PC-9 (cell line): ENCODE measurements around the gene ITK. TPM values are rescaled to one million over a fixed set of nuclear protein-coding genes. Genes with fewer than 3 reads are reported as not detected.
"Not testable (repeated sequence)": the region's sequence is repeated elsewhere in the genome, so short reads cannot be mapped to it uniquely, and the experiment has no call there.

Experiments used
- BruUV-seq: library from RNA; stranded (reverse); fragments of 400-500 nt; replicated peaks from 2 replicates; lab custom pipeline; 2021; lab: Mats Ljungman, UMichigan
- CTCF ChIA-PET: fragments of 300-600 bp; sonication (Branson Sonifier 250); formaldehyde crosslinking; loops from one replicate; lab custom pipeline; 2022; ENCODE audit warnings: antibody characterized with exemption; lab: Charles Lee
- POLR2A ChIA-PET: fragments of 300-600 bp; sonication (Branson Sonifier 250); formaldehyde crosslinking; loops from one replicate; lab custom pipeline; 2022; ENCODE audit warnings: antibody characterized with exemption; ENCODE audit not compliant: unreplicated experiment; lab: Charles Lee
- DNase-seq, 2 experiments: peaks; one replicate each; pipeline versions ENCODE4 v3.0.0 to v3.0.0-alpha.2; 2015 to 2022; ENCODE audit warnings: mixed read lengths in 1 of 2
- H2AFZ ChIP-seq: fragments of 200-600 bp; sonication (generic); 2 replicates; pipeline ENCODE4 v1.8.1; 2017; ENCODE audit warnings: antibody characterized with exemption
- H3F3A ChIP-seq: fragments of 200-600 bp; sonication (generic); 2 replicates; pipeline ENCODE4 v1.8.1; 2017; ENCODE audit warnings: antibody characterized with exemption, mild to moderate bottlenecking, low read depth; ENCODE audit not compliant: insufficient read depth
- H3K27ac ChIP-seq: fragments of 200-600 bp; sonication (generic); 2 replicates; pipeline ENCODE4 v1.6.1; 2016; ENCODE audit warnings: mixed run types
- H3K27me3 ChIP-seq: fragments of 200-600 bp; sonication (generic); 2 replicates; pipeline ENCODE4 v1.6.1; 2016; ENCODE audit warnings: low read depth, mixed run types; ENCODE audit not compliant: insufficient read depth
- H3K36me3 ChIP-seq: fragments of 200-600 bp; sonication (generic); 2 replicates; pipeline ENCODE4 v1.6.1; 2016; ENCODE audit warnings: low read depth, mixed run types
- H3K4me1 ChIP-seq: fragments of 200-600 bp; sonication (generic); replicated peaks from 2 replicates; pipeline ENCODE4 v1.6.1; 2016; ENCODE audit warnings: mixed run types; ENCODE audit not compliant: insufficient read depth
- H3K4me2 ChIP-seq: fragments of 200-600 bp; sonication (generic); 2 replicates; pipeline ENCODE4 v1.6.1; 2017; ENCODE audit warnings: mixed run types
- H3K4me3 ChIP-seq: fragments of 200-600 bp; sonication (generic); 2 replicates; pipeline ENCODE4 v1.6.1; 2016; ENCODE audit warnings: mixed run types
- H3K79me2 ChIP-seq: fragments of 200-600 bp; sonication (generic); 2 replicates; pipeline ENCODE4 v1.6.1; 2017; ENCODE audit warnings: low read depth, mixed run types
- H3K9me2 ChIP-seq: fragments of 200-600 bp; sonication (generic); 2 replicates; pipeline ENCODE4 v1.8.1; 2017; ENCODE audit warnings: mild to moderate bottlenecking; ENCODE audit not compliant: insufficient read depth
- H3K9me3 ChIP-seq: fragments of 200-600 bp; sonication (generic); 2 replicates; pipeline ENCODE4 v1.8.1; 2016; ENCODE audit warnings: low read depth; ENCODE audit not compliant: insufficient read depth
- H4K20me1 ChIP-seq: fragments of 200-600 bp; sonication (generic); 2 replicates; pipeline ENCODE4 v1.8.1; 2017; ENCODE audit not compliant: insufficient read depth
- CTCF ChIP-seq: fragments of 200-600 bp; sonication (generic); conservative IDR thresholded peaks from 2 replicates; pipeline ENCODE4 v1.6.1; 2017; ENCODE audit warnings: mixed run types, antibody characterized with exemption, mild to moderate bottlenecking, moderate library complexity
- EZH2 ChIP-seq: fragments of 200-600 bp; sonication (generic); IDR thresholded peaks from 2 replicates; pipeline ENCODE4 v1.8.0; 2017; ENCODE audit warnings: antibody characterized with exemption, low read depth
- intact Hi-C: fragments of 100-400 bp; cut with micrococcal nuclease; formaldehyde crosslinking; loops from one replicate; pipeline ENCODE4 v1.10.0; 2022; ENCODE audit not compliant: unreplicated experiment
- total RNA-seq: library from RNA; stranded (reverse); gene quantifications from 2 replicates; pipeline ENCODE4 v1.2.3, GENCODE V29; 2021

Gene ITK
- total RNA-seq, 1 experiment from 2014 or later: not detected

DNA sequence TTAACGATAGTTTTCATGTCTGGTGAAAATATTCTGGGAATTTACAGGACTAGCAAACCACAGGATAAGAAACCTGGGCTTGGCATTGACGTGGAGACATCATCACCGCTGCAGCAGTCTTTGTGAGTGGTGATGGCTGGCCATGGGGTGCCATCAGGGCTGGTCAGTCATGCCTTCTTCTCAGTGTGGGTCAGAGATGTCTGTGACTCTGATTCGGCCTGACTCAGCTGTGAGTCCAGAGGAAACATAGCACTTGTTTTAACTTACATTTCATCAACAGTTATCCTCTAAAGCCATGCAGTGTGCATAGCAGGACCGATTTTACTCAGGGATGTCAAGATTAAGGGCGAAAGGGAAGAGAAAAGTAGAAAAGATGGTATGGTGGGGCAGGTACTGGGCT, 52.1 kb downstream of the ITK start:
- Histone ChIP-seq H3K36me3 (no peaks in the 10 kb centered on the region), H3K9me2 (no peaks in the 10 kb centered on the region), H3F3A (no peaks in the 10 kb centered on the region), H3K79me2 (no peaks in the 10 kb centered on the region), H3K27ac (no peak overlapping the region), H4K20me1 (no peaks in the 10 kb centered on the region), H3K4me2 (no peak overlapping the region), H3K9me3 (no peaks in the 10 kb centered on the region), H3K4me1 (no peaks in the 10 kb centered on the region), H2AFZ (no peak overlapping the region), H3K27me3 (peaks cover 26% of the 10 kb centered on the region; the same call in 1 of the 2 replicates), H3K4me3 (no peak overlapping the region)
- DNase-seq: no peak
- POLR2A ChIA-PET: no interaction called here
- CTCF ChIA-PET: no interaction called here
- no TSS peak for BruUV-seq
- intact Hi-C loops: no loop called here
- no peak for TF ChIP-seq EZH2

DNA sequence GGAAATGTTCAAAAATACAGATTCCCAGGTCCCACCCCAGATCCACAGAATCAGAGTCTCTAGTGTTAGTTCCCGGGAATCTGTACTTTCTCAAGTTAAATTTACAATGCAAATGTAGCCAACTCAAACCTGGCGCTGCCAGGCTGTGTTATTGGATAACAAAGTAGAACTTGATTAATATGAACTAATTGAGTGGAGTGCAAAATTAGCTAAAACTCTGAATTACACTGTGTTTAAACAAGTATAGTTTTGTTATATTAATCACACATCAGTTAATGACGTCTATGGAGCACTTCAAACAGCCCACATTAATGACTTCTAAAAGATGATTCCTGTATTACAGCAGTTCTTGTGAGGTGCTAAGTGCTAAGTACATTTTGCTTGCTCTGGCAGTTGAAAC, 52.9 kb downstream of the ITK start:
- intact Hi-C loops: no loop called here
- ChIA-PET CTCF (no interaction called here), POLR2A (no interaction called here)
- no peak overlapping the region for H3K4me3 ChIP-seq
- H3K4me2 ChIP-seq: no peak overlapping the region
- H3K79me2 ChIP-seq: no peaks in the 10 kb centered on the region
- no peak overlapping the region for H2AFZ ChIP-seq
- H4K20me1 ChIP-seq: no peaks in the 10 kb centered on the region
- peaks cover 30% of the 10 kb centered on the region; the same call in 1 of the 2 replicates for H3K27me3 ChIP-seq
- no peaks in the 10 kb centered on the region for H3F3A ChIP-seq
- no peaks in the 10 kb centered on the region for H3K36me3 ChIP-seq
- no peak for DNase-seq
- TF ChIP-seq EZH2: no peak
- TF ChIP-seq CTCF: no peak
- no TSS peak for BruUV-seq
- H3K9me2 ChIP-seq: no peaks in the 10 kb centered on the region
- H3K9me3 ChIP-seq: no peaks in the 10 kb centered on the region
- H3K4me1 ChIP-seq: no peaks in the 10 kb centered on the region
- no peak overlapping the region for H3K27ac ChIP-seq

GRCh38 chr5:157236423-157236822, 55.8 kb downstream of the ITK start:
- H3K4me3 ChIP-seq: no peak overlapping the region
- BruUV-seq: no TSS peak
- H3K4me1 ChIP-seq: no peaks in the 10 kb centered on the region
- no peak for TF ChIP-seq EZH2
- TF ChIP-seq CTCF: no peak
- DNase-seq: no peak
- no peaks in the 10 kb centered on the region for H3K79me2 ChIP-seq
- no peaks in the 10 kb centered on the region for H3F3A ChIP-seq
- ChIA-PET POLR2A (no interaction called here), CTCF (no interaction called here)
- no peaks in the 10 kb centered on the region for H3K9me3 ChIP-seq
- H2AFZ ChIP-seq: no peak overlapping the region
- intact Hi-C loops: no loop called here
- H3K27me3 ChIP-seq: peaks cover 46% of the 10 kb centered on the region; the same call in 1 of the 2 replicates
- H3K36me3 ChIP-seq: no peaks in the 10 kb centered on the region
- no peak overlapping the region for H3K27ac ChIP-seq
- H3K4me2 ChIP-seq: no peak overlapping the region
- H3K9me2 ChIP-seq: no peaks in the 10 kb centered on the region
- no peaks in the 10 kb centered on the region for H4K20me1 ChIP-seq

DNA sequence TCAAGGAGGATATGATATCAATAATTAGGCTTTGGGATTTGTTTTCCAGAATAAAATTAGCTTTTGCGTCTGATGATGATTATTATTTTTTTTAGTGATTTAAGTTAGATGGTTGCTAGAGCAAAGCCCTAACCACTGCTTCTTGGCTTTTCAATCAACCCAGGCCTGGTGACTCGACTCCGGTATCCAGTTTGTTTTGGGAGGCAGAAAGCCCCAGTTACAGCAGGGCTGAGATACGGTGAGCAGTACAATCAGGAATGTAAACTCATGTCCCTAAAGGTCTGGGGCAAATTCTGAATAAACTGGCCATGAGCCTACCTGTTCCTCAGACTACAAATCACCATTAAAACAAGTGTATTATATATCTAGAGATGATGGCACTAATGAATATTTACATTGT, 60.8 kb downstream of the ITK start:
- Histone ChIP-seq H3K27me3 (peaks cover 54% of the 10 kb centered on the region; the same call in 1 of the 2 replicates), H3K9me3 (no peaks in the 10 kb centered on the region), H3F3A (no peaks in the 10 kb centered on the region), H3K27ac (no peak overlapping the region), H2AFZ (no peak overlapping the region), H3K4me2 (no peak overlapping the region), H4K20me1 (no peaks in the 10 kb centered on the region), H3K79me2 (no peaks in the 10 kb centered on the region), H3K4me1 (no peaks in the 10 kb centered on the region), H3K36me3 (no peaks in the 10 kb centered on the region), H3K9me2 (no peaks in the 10 kb centered on the region), H3K4me3 (no peak overlapping the region)
- ChIA-PET CTCF (no interaction called here), POLR2A (no interaction called here)
- no peak for DNase-seq
- no TSS peak for BruUV-seq
- TF ChIP-seq CTCF: no peak
- TF ChIP-seq EZH2: no peak
- intact Hi-C loops: no loop called here

- H3K27me3 ChIP-seq: peaks cover 34% of the 10 kb centered on the region; the same call in 1 of the 2 replicates
- intact Hi-C loops, H3K4me3 ChIP-seq, H3K9me3 ChIP-seq, CTCF ChIA-PET, H3K4me1 ChIP-seq, POLR2A ChIA-PET, BruUV-seq, H2AFZ ChIP-seq, H3K36me3 ChIP-seq, H3K4me2 ChIP-seq, H3F3A ChIP-seq, H3K79me2 ChIP-seq, H4K20me1 ChIP-seq, H3K27ac ChIP-seq, H3K9me2 ChIP-seq, DNase-seq: not testable (repeated sequence)
Observed at GRCh38 chr5:157244704-157245103, 64.1 kb downstream of the ITK start.
